Stomach smooth muscle (tissue), 2 donors: ENCODE results near the gene ZFP91.

Source experiments
- H3K27ac ChIP-seq: one replicate; pipeline ENCODE4 v1.7.0; 2013; ENCODE audit warnings: mild to moderate bottlenecking, low read length, inconsistent platforms
- H3K27me3 ChIP-seq, 2 donors: one replicate each; pipeline ENCODE4 v1.7.0; 2013; ENCODE audit warnings: low read length in 2 of 2; ENCODE audit not compliant: insufficient read depth in 2 of 2, control insufficient read depth in 1 of 2
- H3K36me3 ChIP-seq, 2 donors: one replicate each; pipeline ENCODE4 v1.7.0; 2013; ENCODE audit warnings: low read length in 2 of 2; ENCODE audit not compliant: control insufficient read depth in 2 of 2, insufficient read depth in 2 of 2
- H3K4me1 ChIP-seq: one replicate; pipeline ENCODE4 v1.7.0; 2013; ENCODE audit warnings: low read length; ENCODE audit not compliant: control insufficient read depth, insufficient read depth
- H3K4me3 ChIP-seq, 2 donors: one replicate each; pipeline ENCODE4 v1.7.0; 2013; ENCODE audit warnings: low read length in 2 of 2
- H3K9ac ChIP-seq, 2 donors: one replicate each; pipeline ENCODE4 v1.7.0; 2013; ENCODE audit warnings: low read length in 2 of 2, mild to moderate bottlenecking in 1 of 2
- H3K9me3 ChIP-seq, 2 donors: one replicate each; pipeline ENCODE4 v1.7.0; 2013; ENCODE audit warnings: low read length in 2 of 2; ENCODE audit not compliant: control insufficient read depth in 2 of 2
- donor health status: healthy.
- donor health status: Pancreatic carcinoma.

The ZFP91 gene

DNA sequence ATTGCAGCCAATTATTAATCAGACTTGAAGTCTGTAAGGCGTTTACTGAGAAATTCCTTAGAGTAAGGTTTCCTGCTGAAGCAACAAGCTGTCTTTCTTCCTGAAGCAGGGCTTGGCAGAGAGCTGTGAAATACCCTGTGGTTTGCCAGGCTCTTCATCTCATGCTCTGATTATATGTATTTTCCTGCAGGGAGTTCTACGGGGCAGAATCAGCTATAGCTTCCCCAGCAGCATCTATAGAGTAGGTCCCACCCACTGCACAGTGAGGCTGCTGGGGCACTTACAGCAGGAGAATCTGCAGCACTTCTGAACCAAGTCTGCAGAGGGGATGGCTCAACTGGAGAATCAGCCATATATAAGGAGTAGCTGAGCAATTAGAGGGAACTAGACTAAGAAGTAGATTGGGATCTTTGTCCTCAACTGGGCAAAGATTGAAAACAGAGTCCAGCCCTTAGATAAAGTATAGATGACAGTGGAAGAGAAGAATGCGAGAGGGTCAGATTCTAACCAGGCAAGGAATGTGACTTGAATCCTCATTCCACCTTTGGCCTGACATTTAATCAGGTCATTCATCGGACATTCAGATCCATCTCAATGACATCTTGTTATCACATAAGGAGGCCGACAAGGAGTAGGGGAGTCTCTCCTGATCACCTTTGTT is 81.2 kb downstream of the ZFP91 start:
- peaks cover 0 to 10% of the 10 kb centered on the region in 2 donors for H3K27me3 ChIP-seq
- H3K9ac ChIP-seq = no peak overlapping the region
- H3K4me1 ChIP-seq = no peaks in the 10 kb centered on the region
- H3K27ac ChIP-seq = no peak overlapping the region
- no peaks in the 10 kb centered on the region for H3K36me3 ChIP-seq
- H3K4me3 ChIP-seq = no peak overlapping the region
- no peaks in the 10 kb centered on the region for H3K9me3 ChIP-seq
